ENCODE results near the gene HAUS3.
"Not testable (repeated sequence)": the region's sequence is repeated elsewhere in the genome, so short reads cannot be mapped to it uniquely, and the experiment has no call there.

Gene HAUS3

GRCh38 chr4:2220016-2220630, 21.8 kb downstream of the HAUS3 start:
- no peaks in the 10 kb centered on the region for H3K27me3 ChIP-seq (ENCODE audit: control insufficient read depth in 5 of 5, insufficient read depth in 4 of 5, low read length in 5 of 5)
- no peak overlapping the region for H3K27ac ChIP-seq (ENCODE audit: low read depth, low read length)
- H3K36me3 ChIP-seq (ENCODE audit: control insufficient read depth in 5 of 5, insufficient read depth in 5 of 5, low read length in 5 of 5) = peaks cover 0 to 13% (median 6%) of the 10 kb centered on the region in 5 donors
- no peaks in the 10 kb centered on the region for H3K9me3 ChIP-seq (ENCODE audit: control insufficient read depth in 5 of 5, low read length in 5 of 5)
- H3K4me3 ChIP-seq (ENCODE audit: low read depth in 1 of 5, low read length in 5 of 5) = no peak overlapping the region
- H3K4me1 ChIP-seq (ENCODE audit: control insufficient read depth in 5 of 5, insufficient read depth in 5 of 5, low read length in 5 of 5) = peaks cover 0 to 9% (median 4%) of the 10 kb centered on the region in 5 donors
- peak overlapping the region in 2 of 5 donors; percentile 30 to 36 for H3K9ac ChIP-seq (ENCODE audit: low read length in 5 of 5)

DNA sequence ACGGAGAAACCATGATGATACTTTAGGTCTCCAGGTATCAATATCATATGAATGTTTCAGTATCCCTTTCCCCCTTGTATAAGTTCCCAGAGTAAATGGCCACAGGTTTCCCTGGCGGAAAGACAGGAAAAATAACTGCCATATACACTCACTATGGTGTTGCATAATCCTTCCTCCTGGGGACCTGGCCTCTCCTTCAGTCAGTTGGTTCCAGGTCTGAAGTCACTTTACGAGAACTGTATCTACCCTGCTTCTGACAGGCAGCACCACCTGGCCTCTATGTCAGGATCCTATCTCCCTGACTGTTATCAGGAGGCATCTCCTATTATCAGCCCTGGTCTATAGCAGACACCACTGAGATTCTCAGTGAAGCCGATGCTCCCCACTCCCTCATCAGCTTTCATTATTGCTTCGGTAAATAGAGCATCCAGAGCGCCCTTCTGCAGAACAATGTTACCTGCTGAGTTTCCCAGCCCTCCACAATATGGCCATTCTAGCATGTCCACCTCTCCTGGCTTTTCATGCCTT, 22.6 kb downstream of the HAUS3 start:
- Histone ChIP-seq H3K4me1 (ENCODE audit: control insufficient read depth in 5 of 5, insufficient read depth in 5 of 5, low read length in 5 of 5) (peaks cover 0 to 9% (median 4%) of the 10 kb centered on the region in 5 donors), H3K9me3 (ENCODE audit: control insufficient read depth in 5 of 5, low read length in 5 of 5) (no peaks in the 10 kb centered on the region), H3K36me3 (ENCODE audit: control insufficient read depth in 5 of 5, insufficient read depth in 5 of 5, low read length in 5 of 5) (peaks cover 0 to 13% (median 6%) of the 10 kb centered on the region in 5 donors), H3K27ac (ENCODE audit: low read depth, low read length) (no peak overlapping the region), H3K4me3 (ENCODE audit: low read depth in 1 of 5, low read length in 5 of 5) (no peak overlapping the region), H3K27me3 (ENCODE audit: control insufficient read depth in 5 of 5, insufficient read depth in 4 of 5, low read length in 5 of 5) (no peaks in the 10 kb centered on the region), H3K9ac (ENCODE audit: low read length in 5 of 5) (peak overlapping the region in 1 of 5 donors; percentile 30)

GRCh38 chr4:2218436-2218835, 23.5 kb downstream of the HAUS3 start:
- peaks cover 0 to 12% (median 6%) of the 10 kb centered on the region in 5 donors for H3K36me3 ChIP-seq (ENCODE audit: control insufficient read depth in 5 of 5, insufficient read depth in 5 of 5, low read length in 5 of 5)
- H3K27ac ChIP-seq (ENCODE audit: low read depth, low read length) = no peak overlapping the region
- no peak overlapping the region for H3K9ac ChIP-seq (ENCODE audit: low read length in 5 of 5)
- peaks cover 0 to 9% (median 4%) of the 10 kb centered on the region in 5 donors for H3K4me1 ChIP-seq (ENCODE audit: control insufficient read depth in 5 of 5, insufficient read depth in 5 of 5, low read length in 5 of 5)
- H3K4me3 ChIP-seq (ENCODE audit: low read depth in 1 of 5, low read length in 5 of 5) = no peak overlapping the region
- no peaks in the 10 kb centered on the region for H3K9me3 ChIP-seq (ENCODE audit: control insufficient read depth in 5 of 5, low read length in 5 of 5)
- no peaks in the 10 kb centered on the region for H3K27me3 ChIP-seq (ENCODE audit: control insufficient read depth in 5 of 5, insufficient read depth in 4 of 5, low read length in 5 of 5)

- Histone ChIP-seq H3K36me3 (ENCODE audit: control insufficient read depth in 5 of 5, insufficient read depth in 5 of 5, low read length in 5 of 5) (peaks cover 0 to 5% (median under 1%) of the 10 kb centered on the region in 5 donors), H3K27ac (ENCODE audit: low read depth, low read length) (no peak overlapping the region), H3K9ac (ENCODE audit: low read length in 5 of 5) (no peak overlapping the region), H3K4me1 (ENCODE audit: control insufficient read depth in 5 of 5, insufficient read depth in 5 of 5, low read length in 5 of 5) (peaks cover 0 to 9% (median 4%) of the 10 kb centered on the region in 5 donors), H3K4me3 (ENCODE audit: low read depth in 1 of 5, low read length in 5 of 5) (no peak overlapping the region), H3K9me3 (ENCODE audit: control insufficient read depth in 5 of 5, low read length in 5 of 5) (no peaks in the 10 kb centered on the region), H3K27me3 (ENCODE audit: control insufficient read depth in 5 of 5, insufficient read depth in 4 of 5, low read length in 5 of 5) (no peaks in the 10 kb centered on the region)
Measured at GRCh38 chr4:2217726-2218125, 24.2 kb downstream of the HAUS3 start.

- no peak overlapping the region for H3K4me3 ChIP-seq (ENCODE audit: low read depth in 1 of 5, low read length in 5 of 5)
Measured at GRCh38 chr4:2212831-2213230, 29.1 kb downstream of the HAUS3 start.

DNA sequence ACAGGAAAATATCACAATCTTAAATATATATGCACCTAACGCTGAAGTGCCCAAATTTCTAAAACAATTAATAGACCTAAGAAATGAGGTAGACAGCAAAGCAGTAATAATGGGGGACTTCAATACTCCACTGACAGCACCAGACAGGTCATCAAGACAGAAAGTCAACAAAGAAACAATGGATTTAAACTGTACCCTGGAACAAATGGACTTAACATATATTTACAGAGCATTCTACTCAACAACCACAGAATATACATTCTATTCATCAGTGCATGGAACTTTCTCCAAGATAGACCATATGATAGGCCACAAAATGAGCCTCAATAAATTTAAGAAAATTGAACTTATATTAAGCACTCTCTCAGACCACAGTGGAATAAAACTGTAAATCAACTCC, 39.1 kb downstream of the HAUS3 start:
- not testable (repeated sequence) for H3K9me3 ChIP-seq (ENCODE audit: control insufficient read depth in 5 of 5, low read length in 5 of 5); H3K9ac ChIP-seq (ENCODE audit: low read length in 5 of 5); H3K27ac ChIP-seq (ENCODE audit: low read depth, low read length); H3K36me3 ChIP-seq (ENCODE audit: control insufficient read depth in 5 of 5, insufficient read depth in 5 of 5, low read length in 5 of 5); H3K27me3 ChIP-seq (ENCODE audit: control insufficient read depth in 5 of 5, insufficient read depth in 4 of 5, low read length in 5 of 5); H3K4me3 ChIP-seq (ENCODE audit: low read depth in 1 of 5, low read length in 5 of 5)
- peaks cover 0 to 11% (median 4%) of the 10 kb centered on the region in 5 donors for H3K4me1 ChIP-seq (ENCODE audit: control insufficient read depth in 5 of 5, insufficient read depth in 5 of 5, low read length in 5 of 5)

More at GRCh38 chr4:2212831-2213230, 29.1 kb downstream of the HAUS3 start:
- H3K9ac ChIP-seq (ENCODE audit: low read length in 5 of 5) = no peak overlapping the region
- no peak overlapping the region for H3K27ac ChIP-seq (ENCODE audit: low read depth, low read length)
- H3K27me3 ChIP-seq (ENCODE audit: control insufficient read depth in 5 of 5, insufficient read depth in 4 of 5, low read length in 5 of 5) = no peaks in the 10 kb centered on the region
- no peaks in the 10 kb centered on the region for H3K9me3 ChIP-seq (ENCODE audit: control insufficient read depth in 5 of 5, low read length in 5 of 5)
- H3K36me3 ChIP-seq (ENCODE audit: control insufficient read depth in 5 of 5, insufficient read depth in 5 of 5, low read length in 5 of 5) = peaks cover 0 to 1% (median under 1%) of the 10 kb centered on the region in 5 donors
- H3K4me1 ChIP-seq (ENCODE audit: control insufficient read depth in 5 of 5, insufficient read depth in 5 of 5, low read length in 5 of 5) = no peaks in the 10 kb centered on the region

DNA sequence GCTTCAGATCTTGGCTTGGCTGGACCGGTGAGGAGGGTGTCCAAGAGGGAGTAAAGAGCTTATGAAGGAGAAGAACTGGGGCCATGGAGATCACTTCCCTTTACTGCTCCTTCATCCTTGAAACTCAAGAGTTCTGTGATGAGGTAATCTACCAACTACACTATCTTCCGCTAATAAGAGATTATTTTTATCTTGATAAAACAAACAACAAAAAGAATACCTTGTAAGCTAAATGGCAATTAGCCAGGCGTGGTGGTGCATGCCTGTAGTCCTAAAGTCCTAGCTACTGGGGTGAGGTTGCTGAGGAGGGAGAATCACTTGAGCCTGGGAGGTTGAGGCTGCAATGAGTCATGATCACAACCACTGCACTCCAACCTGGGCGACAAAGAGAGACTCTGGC, 47.4 kb downstream of the HAUS3 start:
- Histone ChIP-seq H3K4me1 (ENCODE audit: control insufficient read depth in 5 of 5, insufficient read depth in 5 of 5, low read length in 5 of 5) (no peaks in the 10 kb centered on the region), H3K9me3 (ENCODE audit: control insufficient read depth in 5 of 5, low read length in 5 of 5) (no peaks in the 10 kb centered on the region), H3K36me3 (ENCODE audit: control insufficient read depth in 5 of 5, insufficient read depth in 5 of 5, low read length in 5 of 5) (peaks cover 5 to 22% (median 14%) of the 10 kb centered on the region in 5 donors), H3K27ac (ENCODE audit: low read depth, low read length) (no peak overlapping the region), H3K9ac (ENCODE audit: low read length in 5 of 5) (no peak overlapping the region), H3K4me3 (ENCODE audit: low read depth in 1 of 5, low read length in 5 of 5) (no peak overlapping the region), H3K27me3 (ENCODE audit: control insufficient read depth in 5 of 5, insufficient read depth in 4 of 5, low read length in 5 of 5) (no peaks in the 10 kb centered on the region)

GRCh38 chr4:2193326-2193725, 48.6 kb downstream of the HAUS3 start:
- no peaks in the 10 kb centered on the region for H3K4me1 ChIP-seq (ENCODE audit: control insufficient read depth in 5 of 5, insufficient read depth in 5 of 5, low read length in 5 of 5)
- no peak overlapping the region for H3K9ac ChIP-seq (ENCODE audit: low read length in 5 of 5)
- H3K36me3 ChIP-seq (ENCODE audit: control insufficient read depth in 5 of 5, insufficient read depth in 5 of 5, low read length in 5 of 5) = peaks cover 5 to 21% (median 14%) of the 10 kb centered on the region in 5 donors
- H3K27me3 ChIP-seq (ENCODE audit: control insufficient read depth in 5 of 5, insufficient read depth in 4 of 5, low read length in 5 of 5) = no peaks in the 10 kb centered on the region
- no peaks in the 10 kb centered on the region for H3K9me3 ChIP-seq (ENCODE audit: control insufficient read depth in 5 of 5, low read length in 5 of 5)
- H3K4me3 ChIP-seq (ENCODE audit: low read depth in 1 of 5, low read length in 5 of 5) = no peak overlapping the region
- no peak overlapping the region for H3K27ac ChIP-seq (ENCODE audit: low read depth, low read length)

- Histone ChIP-seq H3K4me3 (ENCODE audit: low read depth in 1 of 5, low read length in 5 of 5) (no peak overlapping the region), H3K9me3 (ENCODE audit: control insufficient read depth in 5 of 5, low read length in 5 of 5) (peaks cover 0 to 12% (median 10%) of the 10 kb centered on the region in 5 donors), H3K36me3 (ENCODE audit: control insufficient read depth in 5 of 5, insufficient read depth in 5 of 5, low read length in 5 of 5) (no peaks in the 10 kb centered on the region), H3K27me3 (ENCODE audit: control insufficient read depth in 5 of 5, insufficient read depth in 4 of 5, low read length in 5 of 5) (no peaks in the 10 kb centered on the region), H3K4me1 (ENCODE audit: control insufficient read depth in 5 of 5, insufficient read depth in 5 of 5, low read length in 5 of 5) (peaks cover 0 to 5% (median 0%) of the 10 kb centered on the region in 5 donors), H3K9ac (ENCODE audit: low read length in 5 of 5) (no peak overlapping the region), H3K27ac (ENCODE audit: low read depth, low read length) (no peak overlapping the region)
Measured at GRCh38 chr4:2186865-2187172, 55.1 kb downstream of the HAUS3 start.

DNA sequence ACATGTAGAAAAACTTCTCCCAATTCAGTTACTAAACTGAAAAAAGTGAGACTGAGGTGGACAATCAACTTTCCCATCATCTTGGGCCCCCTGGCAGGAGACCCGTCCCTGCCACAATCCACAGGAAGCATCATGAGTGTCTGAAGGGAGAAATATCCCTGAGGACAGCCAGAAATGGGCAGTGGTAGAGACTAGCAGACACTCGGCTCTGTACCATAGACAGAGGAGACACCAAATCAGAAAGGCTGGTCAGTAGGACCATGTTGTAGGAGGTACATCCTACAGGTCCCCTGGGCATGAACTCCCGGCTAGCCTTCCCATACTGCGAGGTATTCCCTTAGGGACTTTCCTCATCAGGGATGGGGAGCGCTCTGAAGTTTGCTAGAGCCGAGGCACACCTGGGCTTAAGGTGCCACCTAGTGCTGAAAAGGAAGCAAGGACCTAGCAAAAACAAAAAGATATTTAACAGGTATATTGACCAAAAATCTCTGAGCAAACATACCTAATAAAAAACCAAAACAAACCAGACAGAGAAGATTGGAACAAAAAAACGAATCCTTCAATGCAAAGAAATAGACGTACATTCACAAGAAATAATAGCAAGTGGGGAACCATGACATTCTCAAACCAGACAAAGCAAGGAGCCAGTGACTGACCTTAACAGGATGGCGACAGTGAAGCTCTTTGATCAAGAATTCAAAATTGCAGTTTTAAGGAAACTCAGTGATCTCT, 55.6 kb downstream of the HAUS3 start:
- no peaks in the 10 kb centered on the region for H3K27me3 ChIP-seq (ENCODE audit: control insufficient read depth in 5 of 5, insufficient read depth in 4 of 5, low read length in 5 of 5)

More for the DNA sequence above, 55.6 kb downstream of the HAUS3 start:
- Histone ChIP-seq H3K27ac (ENCODE audit: low read depth, low read length) (no peak overlapping the region), H3K9ac (ENCODE audit: low read length in 5 of 5) (no peak overlapping the region), H3K4me1 (ENCODE audit: control insufficient read depth in 5 of 5, insufficient read depth in 5 of 5, low read length in 5 of 5) (peaks cover 0 to 5% (median 0%) of the 10 kb centered on the region in 5 donors), H3K4me3 (ENCODE audit: low read depth in 1 of 5, low read length in 5 of 5) (no peak overlapping the region), H3K9me3 (ENCODE audit: control insufficient read depth in 5 of 5, low read length in 5 of 5) (peaks cover 0 to 12% (median 10%) of the 10 kb centered on the region in 5 donors), H3K36me3 (ENCODE audit: control insufficient read depth in 5 of 5, insufficient read depth in 5 of 5, low read length in 5 of 5) (no peaks in the 10 kb centered on the region)

Data from subcutaneous abdominal adipose tissue (tissue), 5 donors.